HG03571 (cell line): ENCODE data around the gene NAALADL2.
"Not testable (repeated sequence)": the region's sequence is repeated elsewhere in the genome, so short reads cannot be mapped to it uniquely, and the experiment has no call there.

Source experiments
- ATAC-seq: cut with Tn5 transposase; IDR thresholded peaks from one replicate; pipeline ENCODE4 v1.9.1; 2021; ENCODE audit not compliant: unreplicated experiment

NAALADL2 gene

DNA sequence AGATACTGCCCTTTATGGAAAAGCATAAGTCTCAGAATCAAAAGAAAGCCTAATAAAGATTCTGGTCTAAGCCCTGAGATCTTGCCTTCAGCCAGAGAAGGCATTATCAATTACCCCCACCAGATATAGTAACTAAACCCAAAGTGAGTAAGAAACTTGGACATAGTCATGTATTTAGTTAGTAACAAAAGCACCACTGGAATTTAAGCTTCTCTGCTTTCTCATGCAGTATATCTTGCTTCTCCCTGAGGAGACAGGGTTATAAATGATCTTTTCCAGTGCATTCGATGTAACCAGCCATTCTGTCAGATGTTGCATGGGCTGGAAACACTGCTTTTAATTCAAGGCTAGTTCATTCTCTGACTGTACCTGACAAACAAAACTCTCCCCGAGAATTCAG is 946.7 kb downstream of the NAALADL2 start:
- no peak for ATAC-seq

DNA sequence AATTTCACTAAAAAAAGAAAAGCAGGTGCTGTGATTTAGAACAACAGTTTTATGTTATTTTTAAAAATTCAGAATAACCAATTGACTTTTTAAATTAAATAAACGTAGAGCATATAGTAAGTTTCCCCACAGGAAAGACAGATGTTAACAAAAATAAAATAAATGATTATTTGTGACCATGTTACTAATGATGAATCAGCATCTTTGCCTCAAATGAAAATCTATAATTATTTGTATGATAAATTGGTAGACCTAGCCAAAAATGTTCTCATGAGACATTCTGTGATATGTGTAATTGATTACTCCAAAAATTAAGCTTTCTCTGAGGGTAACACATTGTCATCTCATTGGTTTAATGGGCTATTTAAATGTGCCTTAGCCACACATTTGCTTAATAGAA is 948.0 kb downstream of the NAALADL2 start:
- ATAC-seq = no peak

DNA sequence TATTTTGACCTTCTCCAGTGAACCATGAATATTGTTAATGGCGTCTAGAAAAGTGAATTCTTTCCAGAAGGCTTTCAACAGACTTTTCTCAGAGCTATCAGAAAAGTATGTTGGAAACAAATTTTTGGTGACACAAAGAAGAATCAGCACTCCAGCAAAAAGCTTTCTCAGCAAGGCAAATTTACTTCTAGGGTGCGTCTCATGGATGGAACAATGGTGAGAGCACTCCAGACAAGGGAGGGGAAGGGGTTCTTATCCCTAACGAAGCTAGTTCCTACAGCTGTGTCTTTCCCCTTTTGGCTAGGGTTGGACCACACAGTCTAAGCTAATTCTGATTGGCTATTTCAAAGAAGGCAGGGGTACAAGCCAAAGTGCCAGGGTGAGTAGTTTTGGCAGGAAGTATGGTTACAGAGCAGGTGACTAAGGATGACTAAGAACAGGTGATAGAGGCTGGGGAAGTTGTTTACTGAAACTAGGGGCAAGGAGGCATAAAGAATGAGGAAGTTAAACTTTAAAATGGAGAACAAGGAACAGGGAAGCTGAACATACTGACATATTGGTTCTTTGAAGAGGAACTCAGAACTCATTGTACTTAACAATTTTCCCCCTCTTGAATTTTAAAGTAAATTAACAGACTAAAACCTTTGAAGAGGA is 959.8 kb downstream of the NAALADL2 start:
- no peak for ATAC-seq

DNA sequence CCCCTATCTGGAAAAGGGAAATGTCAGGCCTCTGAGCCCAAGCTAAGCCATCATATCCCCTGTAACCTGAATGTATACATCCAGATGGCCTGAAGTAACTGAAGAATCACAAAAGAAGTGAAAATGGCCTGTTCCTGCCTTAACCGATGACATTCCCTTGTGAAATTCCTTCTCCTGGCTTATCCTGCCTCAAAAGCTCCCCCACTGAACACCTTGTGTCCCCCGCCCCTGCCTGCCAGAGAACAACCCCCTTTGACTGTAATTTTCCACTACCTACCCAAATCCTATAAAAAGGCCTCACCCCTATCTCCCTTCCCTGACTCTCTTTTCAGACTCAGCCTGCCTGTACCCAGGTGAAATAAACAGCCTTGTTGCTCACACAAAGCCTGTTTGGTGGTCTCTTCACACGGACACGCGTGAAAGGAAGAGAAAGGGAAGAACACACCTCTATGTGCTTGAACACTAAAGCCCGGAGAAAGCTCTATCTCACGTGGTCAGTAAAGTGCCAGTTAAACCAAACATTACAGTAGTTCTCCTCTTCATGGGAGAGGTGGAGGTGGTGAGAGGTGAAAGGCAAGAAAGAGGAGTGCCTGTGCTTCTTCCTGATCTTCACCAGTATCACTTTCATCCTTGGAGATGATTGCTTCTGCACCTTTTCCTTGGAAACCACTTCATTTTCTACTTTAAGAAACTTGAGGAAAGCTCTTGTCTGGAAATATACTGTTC is 963.8 kb downstream of the NAALADL2 start:
- ATAC-seq = not testable (repeated sequence)

DNA sequence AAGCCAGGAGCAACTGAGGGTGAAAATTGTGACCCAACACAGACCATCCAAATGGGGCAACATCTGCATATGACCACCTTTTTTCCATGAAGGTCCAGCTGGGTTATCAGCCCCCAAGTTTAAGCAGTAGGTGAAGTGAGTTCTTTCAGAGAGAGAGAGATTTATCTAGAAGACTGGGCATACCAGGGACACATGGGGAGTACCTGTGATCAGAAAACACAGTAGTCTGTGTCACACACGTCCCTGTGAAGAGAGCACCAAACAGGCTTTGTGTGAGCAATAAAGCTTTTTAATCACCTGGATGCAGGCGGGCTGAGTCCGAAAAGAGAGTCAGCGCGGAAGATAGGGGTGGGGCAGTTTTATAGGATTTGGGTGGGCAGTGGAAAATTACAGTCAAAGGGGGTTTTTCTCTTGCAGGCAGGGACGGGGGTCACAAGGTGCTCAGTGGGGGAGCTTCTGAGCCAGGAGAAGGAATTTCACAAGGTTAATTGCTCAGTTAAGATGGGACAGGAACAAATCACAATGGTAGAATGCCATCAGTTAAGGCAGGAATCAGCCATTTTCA is 966.0 kb downstream of the NAALADL2 start:
- ATAC-seq = not testable (repeated sequence)

DNA sequence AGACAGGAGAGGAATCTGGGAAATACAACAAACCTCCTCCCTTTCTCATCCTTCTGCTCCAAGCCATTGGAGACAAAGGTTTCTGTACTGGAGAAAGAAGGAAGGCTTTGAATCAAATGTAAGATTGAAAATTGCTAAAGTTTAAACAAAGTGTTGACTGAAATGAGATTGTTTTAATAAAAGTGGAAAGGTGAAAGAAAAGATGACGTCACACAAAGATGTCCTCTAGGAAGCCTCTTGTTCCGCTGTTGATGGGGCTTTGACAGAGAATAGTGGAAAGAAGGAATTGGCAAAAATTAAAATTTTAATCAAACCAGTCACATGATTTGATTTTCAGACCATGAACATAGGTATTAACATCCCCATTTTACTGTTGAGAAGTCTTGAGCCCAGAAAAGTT is 967.6 kb downstream of the NAALADL2 start:
- no peak for ATAC-seq

DNA sequence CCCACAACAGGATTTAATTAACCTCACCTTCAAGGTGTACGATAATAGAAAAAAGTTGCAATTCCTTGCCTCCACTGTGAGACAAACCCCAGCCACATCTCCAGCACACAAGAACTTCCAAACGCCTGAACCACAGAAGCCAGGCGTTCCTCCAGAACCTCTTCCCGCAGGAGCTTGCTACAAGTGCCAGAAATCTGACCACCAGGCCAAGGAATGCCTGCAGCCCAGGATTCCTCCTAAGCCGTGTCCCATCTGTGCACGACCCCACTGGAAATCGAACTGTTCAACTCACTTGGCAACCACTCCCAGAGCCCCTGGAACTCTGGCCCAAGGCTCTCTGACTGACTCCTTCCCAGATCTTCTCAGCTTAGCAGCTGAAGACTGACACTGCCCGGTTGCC is 970.7 kb downstream of the NAALADL2 start:
- not testable (repeated sequence) for ATAC-seq

DNA sequence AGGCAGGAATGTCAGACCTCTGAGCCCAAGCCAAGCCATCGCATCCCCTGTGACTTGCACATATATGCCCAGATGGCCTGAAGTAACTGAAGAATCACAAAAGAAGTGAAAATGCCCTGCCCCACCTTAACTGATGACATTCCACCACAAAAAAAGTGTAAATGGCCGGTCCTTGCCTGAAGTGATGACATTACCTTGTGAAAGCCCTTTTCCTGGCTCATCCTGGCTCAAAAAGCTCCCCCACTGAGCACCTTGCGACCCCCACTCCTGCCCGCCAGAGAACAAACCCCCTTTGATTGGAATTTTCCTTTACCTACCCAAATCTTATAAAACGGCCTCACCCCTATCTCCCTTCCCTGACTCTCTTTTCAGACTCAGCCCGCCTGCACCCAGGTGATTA is 976.6 kb downstream of the NAALADL2 start:
- ATAC-seq = not testable (repeated sequence)

DNA sequence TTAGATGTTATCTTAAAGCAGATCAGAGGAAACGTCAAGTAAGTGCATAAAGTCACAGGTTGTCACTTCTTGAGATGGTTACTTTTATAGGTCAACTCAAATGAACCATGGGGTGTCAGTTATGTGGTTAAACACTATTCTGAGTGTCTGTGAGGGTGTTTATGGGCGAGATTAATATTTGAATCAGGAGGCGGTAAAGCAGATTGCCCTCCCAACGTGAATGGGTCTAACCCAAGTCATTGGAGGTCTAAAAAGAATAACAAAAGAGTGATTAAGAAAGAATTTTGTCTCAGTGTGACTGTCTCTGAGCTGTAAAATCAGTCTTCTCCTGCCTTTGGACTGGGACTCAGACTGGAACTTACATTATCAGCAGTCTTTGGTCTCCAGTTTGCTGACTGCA is 977.5 kb downstream of the NAALADL2 start:
- ATAC-seq = no peak

DNA sequence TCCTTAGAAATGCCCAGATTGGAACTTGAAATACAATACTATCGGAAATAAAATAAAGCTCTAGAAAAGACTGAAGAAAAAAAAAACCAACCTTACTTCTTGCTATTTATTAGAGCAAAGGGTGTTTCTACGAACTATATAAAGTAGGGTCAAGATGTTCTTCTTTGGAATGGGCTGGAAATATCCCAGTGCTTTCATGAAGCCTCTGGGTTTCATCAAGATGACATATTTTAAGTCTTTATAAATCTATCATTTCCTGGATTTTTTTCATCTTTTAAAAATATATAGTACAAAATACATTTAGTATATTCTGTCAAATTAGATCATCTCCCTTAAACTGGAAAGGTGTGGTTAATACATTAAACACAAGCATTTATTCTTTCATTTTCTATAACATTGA is 978.8 kb downstream of the NAALADL2 start:
- ATAC-seq = no peak

DNA sequence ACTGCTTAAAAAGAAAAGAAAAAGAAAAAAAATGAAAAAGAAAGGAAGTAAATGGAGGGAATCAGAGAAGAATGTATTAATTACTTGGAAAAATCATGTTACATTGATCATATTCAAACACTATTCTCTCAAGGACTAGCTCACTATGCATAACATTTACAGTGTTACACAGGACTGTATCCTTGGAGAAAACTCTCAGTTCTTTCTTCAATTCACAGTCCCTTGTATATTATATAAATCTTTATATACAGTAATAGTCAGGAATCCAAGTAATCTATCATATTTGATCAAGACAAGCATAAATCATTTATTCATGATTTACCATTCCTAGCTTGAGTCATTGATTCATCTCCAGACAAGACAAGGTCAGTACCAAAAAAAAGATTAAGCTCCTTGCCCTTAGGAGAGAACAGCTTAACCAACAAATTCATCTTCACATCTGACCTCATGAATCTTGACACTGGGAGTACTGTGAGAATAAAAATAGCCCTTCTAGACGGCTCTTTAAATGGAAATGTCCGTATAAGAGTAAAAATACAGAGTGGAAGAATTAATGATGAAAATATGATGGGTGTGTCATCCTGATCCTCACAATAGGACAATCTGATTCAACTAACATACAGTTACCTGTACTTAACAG is 980.4 kb downstream of the NAALADL2 start:
- no peak for ATAC-seq

DNA sequence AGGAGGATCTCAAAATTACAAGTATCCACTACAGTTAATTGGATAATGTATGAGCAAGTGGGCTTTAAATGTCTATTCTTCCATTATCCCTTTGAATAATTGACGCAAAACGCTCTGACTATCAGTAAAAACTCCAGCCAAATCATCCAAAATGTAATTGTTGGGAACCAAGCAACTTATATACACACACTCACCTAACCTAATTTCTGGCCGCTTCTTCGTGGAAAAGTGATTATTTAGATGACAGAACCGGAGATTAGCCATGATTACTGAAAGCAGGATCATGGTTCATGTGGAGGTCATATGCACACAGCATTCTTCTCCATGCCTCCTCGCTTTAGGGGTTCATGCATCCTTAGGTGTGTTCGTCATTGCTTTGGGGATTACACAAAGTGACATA is 992.4 kb downstream of the NAALADL2 start:
- no peak for ATAC-seq

DNA sequence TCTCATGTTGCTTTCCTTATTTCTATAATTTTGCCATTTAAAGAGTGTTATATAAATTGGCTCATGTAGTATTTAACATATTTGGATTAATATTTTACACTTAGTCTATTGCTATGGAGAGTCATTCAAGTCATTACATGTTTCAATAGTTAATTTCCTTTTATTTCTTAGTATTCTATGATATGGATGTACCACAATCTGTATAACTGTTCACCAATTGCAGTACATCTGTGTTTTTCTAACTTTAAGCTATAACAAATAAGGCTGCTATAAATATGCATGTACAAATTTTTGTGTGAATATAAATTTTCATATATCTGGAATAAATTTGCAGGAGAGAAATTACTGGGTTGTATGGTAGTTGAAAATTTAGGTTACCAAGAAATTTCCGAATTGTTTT is 993.4 kb downstream of the NAALADL2 start:
- no peak for ATAC-seq

DNA sequence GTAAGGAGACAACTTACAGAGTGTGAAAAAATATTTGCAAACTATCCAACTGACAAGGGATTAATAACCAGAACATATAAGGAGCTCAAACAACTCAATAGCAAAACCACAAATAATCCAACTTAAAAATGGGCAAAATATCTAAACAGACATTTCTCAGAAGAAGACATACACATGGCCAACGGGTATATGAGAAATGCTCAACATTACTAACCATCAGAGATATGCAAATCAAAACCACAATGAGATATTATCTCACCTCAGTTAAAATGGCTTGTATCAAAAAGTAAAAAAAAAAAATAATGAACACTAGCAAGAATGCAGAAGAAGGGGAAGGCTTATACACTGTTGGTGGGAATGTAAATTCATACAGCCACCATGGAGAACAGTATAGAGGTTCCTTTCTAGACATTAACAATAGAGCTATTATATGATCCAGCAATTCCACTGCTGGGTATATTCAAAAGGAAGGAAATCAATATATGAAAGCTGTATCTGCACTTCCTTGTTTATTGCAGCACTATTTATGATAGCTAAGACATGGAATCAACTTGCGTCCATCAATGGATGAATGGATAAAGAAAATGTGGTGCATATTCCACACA is 998.6 kb downstream of the NAALADL2 start:
- no peak for ATAC-seq
